HepG2 (cell line): ENCODE measurements around the gene CCDC154. TPM values are rescaled to one million over a fixed set of nuclear protein-coding genes. Genes with fewer than 3 reads are reported as not detected.
A peak's percentile ranks its signal among the peaks of the same experiment; 100 is the strongest.

ENCODE experiments used
- IRF9 ChIP-seq: sonication (generic); formaldehyde crosslinking; IDR thresholded peaks from 2 replicates; pipeline ENCODE4 v1.8.0; 2022; ENCODE audit warnings: missing genetic modification reagents, mild to moderate bottlenecking, borderline replicate concordance
- KLF16 ChIP-seq, 2 experiments: sonication (generic) in 1 of 2; formaldehyde crosslinking in 1 of 2; IDR thresholded peaks; 2 replicates each; pipeline versions ENCODE4 v1.6.1 to v1.8.0; 2016 to 2023; ENCODE audit warnings: missing genetic modification reagents in 2 of 2, missing compliant biosample characterization in 1 of 2
- KMT2B ChIP-seq: IDR thresholded peaks from 2 replicates; pipeline ENCODE4 v1.6.1; 2016; ENCODE audit warnings: missing genetic modification reagents, missing compliant biosample characterization
- ZBTB1 ChIP-seq: sonication (generic); formaldehyde crosslinking; IDR thresholded peaks from 2 replicates; pipeline ENCODE4 v1.4.0; 2020; ENCODE audit warnings: missing genetic modification reagents, borderline replicate concordance
- ZBTB40 ChIP-seq, 2 experiments: fragments of 450-650 bp in 1 of 2; sonication (generic) in 1 of 2; formaldehyde crosslinking in 1 of 2; IDR thresholded peaks; 2 replicates each; pipeline versions ENCODE4 v1.6.1 to v1.8.0; 2016 to 2022; ENCODE audit warnings: antibody characterized with exemption in 1 of 2, mild to moderate bottlenecking in 1 of 2, missing genetic modification reagents in 1 of 2
- ZNF296 ChIP-seq: sonication (generic); formaldehyde crosslinking; conservative IDR thresholded peaks from 2 replicates; pipeline ENCODE4 v1.5.0; 2020; ENCODE audit warnings: mild to moderate bottlenecking, missing genetic modification reagents
- ZNF556 ChIP-seq: sonication (generic); formaldehyde crosslinking; IDR thresholded peaks from 2 replicates; pipeline ENCODE4 v1.4.0; 2020; ENCODE audit warnings: mild to moderate bottlenecking, missing genetic modification reagents, borderline replicate concordance
- ZNF687 ChIP-seq: sonication (generic); formaldehyde crosslinking; IDR thresholded peaks from 2 replicates; pipeline ENCODE4 v1.5.1; 2020; ENCODE audit warnings: mild to moderate bottlenecking, missing genetic modification reagents, moderate library complexity
- ZNF792 ChIP-seq: IDR thresholded peaks from 2 replicates; pipeline ENCODE4 v1.6.1; 2016
- polyA plus RNA-seq, 8 experiments: library from polyadenylated mRNA; depleted of rRNA in 3 of 8; stranded (reverse) in 7 of 8; unstranded in 1 of 8; fragments of >200 nt; fragmentation: Illumina TruSeq in 4 of 8; extraction: Trizol in 4 of 8; gene quantifications; 2 replicates each; pipeline versions ENCODE4 v1.2.1 to v1.2.3, GENCODE V29; 2011 to 2016; ENCODE audit warnings: low read depth in 4 of 8, missing spikeins in 1 of 8, mixed read lengths in 1 of 8; ENCODE audit not compliant: insufficient read depth in 1 of 8
- total RNA-seq, 5 experiments: library from RNA; depleted of rRNA; stranded (reverse); fragments of >200 nt; fragmentation: Illumina TruSeq; extraction: Trizol; gene quantifications; 2 replicates each; pipeline ENCODE4 v1.2.3, GENCODE V29; 2016; ENCODE audit warnings: low read depth in 1 of 5

Gene CCDC154
- total and polyA plus RNA-seq, 2 of the 13 experiments (the other 11 are each of a cell fraction or from before 2014, with no cell fraction given): 0.92 to 1.5 TPM

GRCh38 chr16:1435921-1436697, 8.2 kb downstream of the CCDC154 start (continued):
- TF ChIP-seq ZBTB40 (IDR thresholded peaks at IDR 0.05) (no peak), ZBTB40 (CRISPR knock-in tag; IDR thresholded peaks at IDR 0.05) (peak; percentile 24; the same call in 1 of the 2 replicates), ZNF792 (CRISPR knock-in tag) (0 out of 2 replicates have a peak, but pooled peaks have one; percentile 49), IRF9 (CRISPR knock-in tag) (no peak; the same call in 1 of the 2 replicates), ZNF556 (CRISPR knock-in tag) (peak; percentile 40; the same call in 1 of the 2 replicates), ZBTB1 (no peak), KMT2B (CRISPR knock-in tag) (0 out of 2 replicates have a peak, but pooled peaks have one; percentile 41), ZNF687 (CRISPR knock-in tag) (peak; percentile 78), ZNF296 (CRISPR knock-in tag) (peak; percentile 80), KLF16 (CRISPR knock-in tag; IDR thresholded peaks at IDR 0.05) (peak in 1 of 2 experiments; percentile 51; a peak in 1 of 4 replicates)
